Measurements from ENCODE around the gene PTHLH.

The PTHLH gene

DNA sequence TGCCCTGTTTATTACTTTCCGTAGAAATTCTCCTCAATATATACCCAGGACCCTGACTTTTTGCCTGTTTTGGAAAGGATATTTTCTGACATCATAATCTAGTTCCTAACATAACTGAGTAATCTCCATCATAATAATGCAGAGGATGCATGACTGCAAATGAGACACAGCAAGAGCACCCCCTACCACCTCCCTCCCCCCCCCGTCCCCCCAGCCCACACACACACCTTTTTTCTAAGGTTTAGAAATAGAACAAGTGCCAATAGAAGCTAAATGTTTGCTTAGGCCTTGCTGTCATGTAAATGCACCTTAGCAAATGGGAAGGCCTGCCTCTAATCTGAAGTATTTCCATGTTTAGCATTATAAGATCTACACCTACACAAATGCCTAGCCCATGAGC, at the start of gene PTHLH:
PTHLH (minus strand) TSS at position 13 of the 400 bp plus-strand sequence. CDS start 3,239 bp downstream, outside the sequence.
- H3K4me3 ChIP-seq (ENCODE audit: low read depth, low read length): no peak within 1 kb of the TSS
- ChIA-PET CTCF (interaction anchor here (1.4 kb wide), 1 partner anchor 900 kb away, joined by 3 read pairs; no protein-coding TSS in a partner anchor), POLR2A (interaction anchor here (0.5 kb wide), 1 partner anchor 15 kb away, joined by 3 read pairs; no protein-coding TSS in a partner anchor)
- DNase-seq (ENCODE audit: low read depth, low spot score): no peak
- TF ChIP-seq, protein P1, sequence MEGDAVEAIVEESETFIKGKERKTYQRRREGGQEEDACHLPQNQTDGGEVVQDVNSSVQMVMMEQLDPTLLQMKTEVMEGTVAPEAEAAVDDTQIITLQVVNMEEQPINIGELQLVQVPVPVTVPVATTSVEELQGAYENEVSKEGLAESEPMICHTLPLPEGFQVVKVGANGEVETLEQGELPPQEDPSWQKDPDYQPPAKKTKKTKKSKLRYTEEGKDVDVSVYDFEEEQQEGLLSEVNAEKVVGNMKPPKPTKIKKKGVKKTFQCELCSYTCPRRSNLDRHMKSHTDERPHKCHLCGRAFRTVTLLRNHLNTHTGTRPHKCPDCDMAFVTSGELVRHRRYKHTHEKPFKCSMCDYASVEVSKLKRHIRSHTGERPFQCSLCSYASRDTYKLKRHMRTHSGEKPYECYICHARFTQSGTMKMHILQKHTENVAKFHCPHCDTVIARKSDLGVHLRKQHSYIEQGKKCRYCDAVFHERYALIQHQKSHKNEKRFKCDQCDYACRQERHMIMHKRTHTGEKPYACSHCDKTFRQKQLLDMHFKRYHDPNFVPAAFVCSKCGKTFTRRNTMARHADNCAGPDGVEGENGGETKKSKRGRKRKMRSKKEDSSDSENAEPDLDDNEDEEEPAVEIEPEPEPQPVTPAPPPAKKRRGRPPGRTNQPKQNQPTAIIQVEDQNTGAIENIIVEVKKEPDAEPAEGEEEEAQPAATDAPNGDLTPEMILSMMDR (IDR thresholded peaks at IDR 0.05; ENCODE audit: insufficient read depth, low read length, missing control alignments): no peak

DNA sequence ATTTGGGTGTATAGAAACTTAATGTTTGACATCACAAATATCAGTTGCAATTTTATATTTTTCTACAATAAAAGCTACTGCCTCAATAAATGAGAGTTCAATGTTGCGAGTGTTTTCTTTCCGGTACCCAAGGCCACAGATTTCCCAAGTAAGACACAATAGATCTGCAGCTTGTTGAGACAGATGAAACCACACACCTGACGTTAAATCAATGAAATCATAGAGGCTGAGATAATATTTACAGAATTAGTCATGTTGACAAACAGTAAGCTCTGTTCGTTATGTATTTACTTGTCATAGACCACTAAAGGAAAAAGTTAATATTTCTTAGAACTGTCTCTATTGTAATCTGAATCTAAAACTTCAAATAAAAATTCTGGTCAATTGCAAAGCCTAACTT, 49.2 kb upstream of the PTHLH start:
- ChIA-PET POLR2A (no interaction called here), CTCF (interaction anchor here (1.0 to 1.7 kb wide), 2 partner anchors 9 to 36 kb away, joined by 3 to 5 read pairs; no protein-coding TSS in a partner anchor)
- no peak for DNase-seq (ENCODE audit: low read depth, low spot score)
- TF ChIP-seq, protein P1 (IDR thresholded peaks at IDR 0.05; ENCODE audit: insufficient read depth, low read length, missing control alignments): no peak
- H3K4me3 ChIP-seq (ENCODE audit: low read depth, low read length): no peak overlapping the region

DNA sequence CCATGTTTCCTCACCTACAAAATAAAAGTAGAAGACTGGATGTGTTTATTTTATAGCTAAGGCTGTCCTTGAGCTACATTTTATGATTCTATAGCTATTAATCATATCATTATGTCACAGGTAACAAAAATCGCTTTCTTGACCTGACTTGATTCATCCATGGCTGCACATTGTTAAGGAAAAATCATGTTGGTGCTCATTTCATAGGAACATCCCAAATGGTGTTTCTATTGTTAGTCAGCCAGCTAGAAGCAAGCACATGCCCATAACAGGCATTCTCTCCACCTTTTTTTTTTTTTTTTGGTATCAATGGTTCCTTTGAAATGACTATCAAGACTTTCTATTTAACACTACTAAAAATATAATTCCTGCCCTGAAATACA, 45.3 kb upstream of the PTHLH start:
- POLR2A ChIA-PET: no interaction called here
- TF ChIP-seq, protein P1 (IDR thresholded peaks at IDR 0.05; ENCODE audit: insufficient read depth, low read length, missing control alignments): no peak
- H3K4me3 ChIP-seq (ENCODE audit: low read depth, low read length): no peak overlapping the region
- CTCF ChIA-PET: interaction anchor here (0.5 to 1.2 kb wide), 2 partner anchors 17 to 91 kb away, joined by 3 read pairs; no protein-coding TSS in a partner anchor
- DNase-seq (ENCODE audit: low read depth, low spot score): no peak

DNA sequence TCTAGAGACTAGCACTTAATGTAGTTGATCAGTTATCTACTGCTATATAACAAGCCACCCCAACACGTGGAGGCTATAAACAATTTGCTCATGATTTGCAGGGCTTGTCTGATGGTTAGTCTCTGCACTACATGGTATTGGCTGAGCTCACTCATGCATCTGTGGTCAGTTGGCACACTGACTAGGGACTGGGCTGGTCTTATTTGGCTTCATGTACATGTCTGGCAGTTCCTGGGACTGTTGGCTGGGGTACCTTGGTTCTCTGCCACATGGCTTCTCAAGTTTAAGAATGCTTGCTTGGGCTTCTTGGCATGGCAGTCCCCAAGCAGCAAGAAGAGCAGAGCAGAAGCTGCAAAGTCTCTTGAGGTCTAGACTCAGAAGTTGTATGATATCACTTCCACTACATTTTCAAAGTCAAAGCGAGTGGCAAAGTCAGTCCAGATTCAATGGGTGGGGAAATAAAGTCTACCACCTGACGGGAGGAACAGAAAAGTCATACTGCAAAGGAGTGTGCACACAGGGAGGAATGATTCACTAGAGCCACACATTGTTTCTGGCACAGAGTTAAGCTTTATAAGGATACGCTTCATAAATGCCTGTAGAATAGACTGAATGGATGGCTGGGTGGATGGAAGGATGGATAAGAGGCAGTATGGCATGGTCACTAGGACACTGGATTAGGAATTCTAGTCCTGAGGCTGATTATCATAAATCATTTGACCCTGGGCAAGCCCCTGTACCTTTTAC, 44.8 kb upstream of the PTHLH start:
- ChIA-PET CTCF (interaction anchor here (1.2 kb wide), 1 partner anchor 91 kb away, joined by 3 read pairs; no protein-coding TSS in a partner anchor), POLR2A (no interaction called here)
- TF ChIP-seq, protein P1 (IDR thresholded peaks at IDR 0.05; ENCODE audit: insufficient read depth, low read length, missing control alignments): no peak
- DNase-seq (ENCODE audit: low read depth, low spot score): no peak
- no peak overlapping the region for H3K4me3 ChIP-seq (ENCODE audit: low read depth, low read length)

DNA sequence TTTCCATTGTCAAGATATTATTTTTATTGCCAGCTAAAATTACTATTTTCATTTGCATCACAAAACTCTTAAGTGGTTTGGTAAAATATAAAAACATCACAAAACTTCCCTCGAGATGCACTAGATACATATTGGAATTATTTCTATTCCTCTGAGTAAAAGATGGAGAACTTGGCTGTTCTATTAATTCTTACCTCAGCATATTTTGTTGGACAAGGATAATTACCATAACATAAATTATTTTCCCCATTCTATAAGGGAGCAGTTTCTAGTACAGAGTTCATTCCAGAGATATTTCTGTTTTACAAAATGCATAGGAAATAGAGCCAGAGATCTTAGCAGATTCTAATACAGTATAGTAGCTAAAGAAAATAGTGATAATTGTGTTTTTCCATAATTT, 42.6 kb upstream of the PTHLH start:
- no peak for DNase-seq (ENCODE audit: low read depth, low spot score)

DNA sequence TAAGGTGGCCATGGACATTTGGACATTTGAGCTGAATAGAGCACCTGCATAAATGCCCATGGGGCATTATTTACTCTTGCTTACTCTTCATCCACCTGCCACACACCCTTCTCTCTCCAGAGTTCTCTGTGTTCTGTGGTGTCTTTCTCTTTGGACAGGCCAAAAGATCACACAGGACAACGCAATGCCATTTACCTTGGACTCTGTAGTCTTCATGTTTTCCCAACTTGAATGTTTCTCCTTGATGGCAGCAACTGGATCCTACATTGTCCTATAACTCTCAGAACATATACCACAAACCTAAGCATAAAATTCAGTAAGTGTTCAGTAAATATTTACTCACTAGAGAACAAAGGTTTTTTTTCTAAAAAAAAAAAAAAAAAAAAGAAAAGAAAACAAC, 41.7 kb upstream of the PTHLH start:
- H3K4me3 ChIP-seq (ENCODE audit: low read depth, low read length): no peak overlapping the region
- ChIA-PET POLR2A (no interaction called here), CTCF (no interaction called here)
- DNase-seq (ENCODE audit: low read depth, low spot score): no peak
- TF ChIP-seq, protein P1 (IDR thresholded peaks at IDR 0.05; ENCODE audit: insufficient read depth, low read length, missing control alignments): no peak

More for the DNA sequence above, 42.6 kb upstream of the PTHLH start:
- POLR2A ChIA-PET: no interaction called here
- H3K4me3 ChIP-seq (ENCODE audit: low read depth, low read length): no peak overlapping the region
- CTCF ChIA-PET: no interaction called here
- TF ChIP-seq, protein P1 (IDR thresholded peaks at IDR 0.05; ENCODE audit: insufficient read depth, low read length, missing control alignments): no peak

Measured in AG04449 (cell line).